GM12878 (cell line): ENCODE results near the gene BUD23. TPM values are rescaled to one million over a fixed set of nuclear protein-coding genes. Genes with fewer than 3 reads are reported as not detected.

Source experiments
- CHD4 ChIP-seq: fragments of 200-600 bp; sonication (generic); IDR thresholded peaks from 2 replicates; pipeline ENCODE4 v1.6.1; 2016; ENCODE audit warnings: mild to moderate bottlenecking
- EED ChIP-seq: sonication (generic); IDR thresholded peaks from 2 replicates; pipeline ENCODE4 v1.6.1; 2016; ENCODE audit warnings: antibody characterized with exemption, low read depth
- NFYB ChIP-seq: IDR thresholded peaks from 2 replicates; pipeline ENCODE4 v1.6.1; 2011; ENCODE audit warnings: low read depth, mild to moderate bottlenecking, low read length, improper control_type of control experiment, moderate library complexity; ENCODE audit not compliant: insufficient read depth
- PML ChIP-seq: IDR thresholded peaks from 2 replicates; pipeline ENCODE4 v1.6.1; 2012; ENCODE audit warnings: low read length, inconsistent platforms
- RAD21 ChIP-seq: IDR thresholded peaks from 2 replicates; pipeline ENCODE4 v1.6.1; 2011; ENCODE audit warnings: mild to moderate bottlenecking, low read depth, low read length, moderate library complexity; ENCODE audit not compliant: insufficient read depth
- RELA ChIP-seq: fragments of 450-650 bp; IDR thresholded peaks from 2 replicates; pipeline ENCODE4 v1.8.0; 2014; ENCODE audit warnings: borderline replicate concordance; ENCODE audit not compliant: partially characterized antibody
- SIN3A ChIP-seq: IDR thresholded peaks from 2 replicates; pipeline ENCODE4 v1.6.1; 2012; ENCODE audit warnings: low read depth, low read length, improper control_type of control experiment
- SMAD5 ChIP-seq: IDR thresholded peaks from 2 replicates; pipeline ENCODE4 v1.6.1; 2016; ENCODE audit warnings: antibody characterized with exemption, low read depth
- SMC3 ChIP-seq: IDR thresholded peaks from 2 replicates; pipeline ENCODE4 v1.6.1; 2011; ENCODE audit warnings: low read length, improper control_type of control experiment, borderline replicate concordance
- SREBF2 ChIP-seq: IDR thresholded peaks from 2 replicates; pipeline ENCODE4 v1.6.1; 2012; ENCODE audit warnings: mild to moderate bottlenecking, low read length
- STAT1 ChIP-seq: fragments of 450-650 bp; conservative IDR thresholded peaks from 2 replicates; pipeline ENCODE4 v1.6.1; 2014; ENCODE audit warnings: antibody characterized with exemption, mild to moderate bottlenecking
- TCF3 ChIP-seq: IDR thresholded peaks from 2 replicates; pipeline ENCODE4 v1.6.1; 2012; ENCODE audit warnings: low read depth, mild to moderate bottlenecking, low read length, borderline replicate concordance; ENCODE audit not compliant: insufficient read depth
- YBX1 ChIP-seq: fragments of 450-650 bp; IDR thresholded peaks from 2 replicates; pipeline ENCODE4 v1.6.1; 2016; ENCODE audit warnings: antibody characterized with exemption
- ZBED1 ChIP-seq: IDR thresholded peaks from 2 replicates; pipeline ENCODE4 v1.6.1; 2016; ENCODE audit warnings: borderline replicate concordance
- polyA plus RNA-seq, 11 experiments: library from polyadenylated mRNA; depleted of rRNA in 4 of 11; unstranded in 6 of 11; stranded (reverse) in 5 of 11; fragments of >200 nt; fragmentation: Nextera tagmentation in 4 of 11; fragmentation: Illumina TruSeq in 1 of 11; extraction: Ambion mirVana in 4 of 11; extraction: Trizol in 1 of 11; gene quantifications; 1 replicate in 1 of 11; 2 replicates in 10 of 11; pipeline versions ENCODE4 v1.2.1 to v1.2.3, GENCODE V29; 2011 to 2016; ENCODE audit warnings: inconsistent platforms in 2 of 11, missing spikeins in 2 of 11, low read depth in 1 of 11
- total RNA-seq, 4 experiments: library from RNA; depleted of rRNA in 3 of 4; stranded (reverse); fragments of >200 nt in 3 of 4; fragmentation: Illumina TruSeq in 1 of 4; extraction: Trizol in 1 of 4; gene quantifications; 2 replicates each; pipeline versions ENCODE4 v1.2.1 to v1.2.3, GENCODE V29; 2013 to 2021
- TF ChIP-seq, protein P1 (sequence below): IDR thresholded peaks from 2 replicates; pipeline ENCODE4 v1.6.1; 2012; ENCODE audit warnings: improper control_type of control experiment, low read depth, low read length; ENCODE audit not compliant: insufficient replicate concordance
- TF ChIP-seq, protein P2 (sequence below), 3 experiments: IDR thresholded peaks in 2 of 3; conservative IDR thresholded peaks in 1 of 3; 2 replicates each; pipeline ENCODE4 v1.5.1; 2011; ENCODE audit warnings: low read depth in 3 of 3, low read length in 3 of 3, mild to moderate bottlenecking in 3 of 3, control low read depth in 2 of 3, moderate library complexity in 2 of 3, inconsistent platforms in 1 of 3, mixed read lengths in 1 of 3; ENCODE audit not compliant: control insufficient read depth in 2 of 3, insufficient read depth in 1 of 3; ENCODE audit errors: extremely low read depth in 1 of 3
- TF ChIP-seq, protein P3 (sequence below): fragments of 450-650 bp; IDR thresholded peaks from 2 replicates; pipeline ENCODE4 v1.6.1; 2017; ENCODE audit warnings: mild to moderate bottlenecking, moderate library complexity
- TF ChIP-seq, protein P4 (sequence below): IDR thresholded peaks from 2 replicates; pipeline ENCODE4 v1.6.1; 2012; ENCODE audit warnings: low read length, inconsistent platforms

Gene BUD23
- total and polyA plus RNA-seq, 10 of the 15 experiments (the other 5 are each of a cell fraction or from before 2014, with no cell fraction given), result 36.4 to 138 (median 99.5) TPM

DNA sequence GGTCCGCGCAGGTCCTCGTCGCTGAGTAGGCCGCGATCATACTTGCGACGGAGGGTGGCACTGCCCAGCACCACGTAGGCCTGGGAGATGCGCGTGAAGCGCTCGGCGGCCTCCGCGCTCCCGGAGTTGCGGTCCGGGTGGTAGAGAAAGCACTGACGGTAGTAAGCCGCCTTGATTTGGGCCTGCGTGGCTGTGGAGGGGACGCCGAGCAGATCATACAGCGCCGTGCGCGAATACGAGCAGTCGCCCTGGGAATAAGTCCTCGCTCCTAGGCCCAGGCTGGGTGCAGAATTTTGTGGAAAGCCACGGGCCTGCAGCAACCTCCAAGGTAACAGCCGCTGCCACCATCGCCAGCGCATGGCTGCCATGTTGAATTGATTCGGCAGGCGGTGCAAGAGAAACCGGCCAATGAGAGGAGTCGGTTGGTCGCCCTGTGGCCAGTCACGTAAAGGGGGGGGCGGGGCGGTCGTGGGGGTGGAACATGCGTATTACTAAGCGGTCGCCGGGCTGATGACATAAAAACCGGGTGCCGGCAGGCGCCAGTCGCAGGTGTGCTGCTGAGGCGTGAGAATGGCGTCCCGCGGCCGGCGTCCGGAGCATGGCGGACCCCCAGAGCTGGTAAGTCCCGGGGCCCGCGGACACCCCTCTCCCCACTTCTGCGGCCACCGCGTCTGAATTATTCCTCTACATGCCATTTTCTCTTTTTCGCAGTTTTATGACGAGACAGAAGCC lies at the start of gene BUD23, which contains the start of gene DNAJC30 (continued):
- TF ChIP-seq, protein P1, sequence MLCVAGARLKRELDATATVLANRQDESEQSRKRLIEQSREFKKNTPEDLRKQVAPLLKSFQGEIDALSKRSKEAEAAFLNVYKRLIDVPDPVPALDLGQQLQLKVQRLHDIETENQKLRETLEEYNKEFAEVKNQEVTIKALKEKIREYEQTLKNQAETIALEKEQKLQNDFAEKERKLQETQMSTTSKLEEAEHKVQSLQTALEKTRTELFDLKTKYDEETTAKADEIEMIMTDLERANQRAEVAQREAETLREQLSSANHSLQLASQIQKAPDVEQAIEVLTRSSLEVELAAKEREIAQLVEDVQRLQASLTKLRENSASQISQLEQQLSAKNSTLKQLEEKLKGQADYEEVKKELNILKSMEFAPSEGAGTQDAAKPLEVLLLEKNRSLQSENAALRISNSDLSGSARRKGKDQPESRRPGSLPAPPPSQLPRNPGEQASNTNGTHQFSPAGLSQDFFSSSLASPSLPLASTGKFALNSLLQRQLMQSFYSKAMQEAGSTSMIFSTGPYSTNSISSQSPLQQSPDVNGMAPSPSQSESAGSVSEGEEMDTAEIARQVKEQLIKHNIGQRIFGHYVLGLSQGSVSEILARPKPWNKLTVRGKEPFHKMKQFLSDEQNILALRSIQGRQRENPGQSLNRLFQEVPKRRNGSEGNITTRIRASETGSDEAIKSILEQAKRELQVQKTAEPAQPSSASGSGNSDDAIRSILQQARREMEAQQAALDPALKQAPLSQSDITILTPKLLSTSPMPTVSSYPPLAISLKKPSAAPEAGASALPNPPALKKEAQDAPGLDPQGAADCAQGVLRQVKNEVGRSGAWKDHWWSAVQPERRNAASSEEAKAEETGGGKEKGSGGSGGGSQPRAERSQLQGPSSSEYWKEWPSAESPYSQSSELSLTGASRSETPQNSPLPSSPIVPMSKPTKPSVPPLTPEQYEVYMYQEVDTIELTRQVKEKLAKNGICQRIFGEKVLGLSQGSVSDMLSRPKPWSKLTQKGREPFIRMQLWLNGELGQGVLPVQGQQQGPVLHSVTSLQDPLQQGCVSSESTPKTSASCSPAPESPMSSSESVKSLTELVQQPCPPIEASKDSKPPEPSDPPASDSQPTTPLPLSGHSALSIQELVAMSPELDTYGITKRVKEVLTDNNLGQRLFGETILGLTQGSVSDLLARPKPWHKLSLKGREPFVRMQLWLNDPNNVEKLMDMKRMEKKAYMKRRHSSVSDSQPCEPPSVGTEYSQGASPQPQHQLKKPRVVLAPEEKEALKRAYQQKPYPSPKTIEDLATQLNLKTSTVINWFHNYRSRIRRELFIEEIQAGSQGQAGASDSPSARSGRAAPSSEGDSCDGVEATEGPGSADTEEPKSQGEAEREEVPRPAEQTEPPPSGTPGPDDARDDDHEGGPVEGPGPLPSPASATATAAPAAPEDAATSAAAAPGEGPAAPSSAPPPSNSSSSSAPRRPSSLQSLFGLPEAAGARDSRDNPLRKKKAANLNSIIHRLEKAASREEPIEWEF, result no peak
- TF ChIP-seq SMAD5 (peak; percentile 77; the same call in 1 of the 2 replicates), ZBED1 (no peak), SMC3 (no peak), CHD4 (no peak), STAT1 (0 out of 2 replicates have a peak, but pooled peaks have one; percentile 39), RAD21 (no peak), SIN3A (peak; percentile 90), PML (peak; percentile 76; the same call in 1 of the 2 replicates), TCF3 (peak; percentile 92), YBX1 (no peak), RELA (no peak), NFYB (peak; percentile 93), SREBF2 (no peak), EED (no peak)
- TF ChIP-seq, protein P2, sequence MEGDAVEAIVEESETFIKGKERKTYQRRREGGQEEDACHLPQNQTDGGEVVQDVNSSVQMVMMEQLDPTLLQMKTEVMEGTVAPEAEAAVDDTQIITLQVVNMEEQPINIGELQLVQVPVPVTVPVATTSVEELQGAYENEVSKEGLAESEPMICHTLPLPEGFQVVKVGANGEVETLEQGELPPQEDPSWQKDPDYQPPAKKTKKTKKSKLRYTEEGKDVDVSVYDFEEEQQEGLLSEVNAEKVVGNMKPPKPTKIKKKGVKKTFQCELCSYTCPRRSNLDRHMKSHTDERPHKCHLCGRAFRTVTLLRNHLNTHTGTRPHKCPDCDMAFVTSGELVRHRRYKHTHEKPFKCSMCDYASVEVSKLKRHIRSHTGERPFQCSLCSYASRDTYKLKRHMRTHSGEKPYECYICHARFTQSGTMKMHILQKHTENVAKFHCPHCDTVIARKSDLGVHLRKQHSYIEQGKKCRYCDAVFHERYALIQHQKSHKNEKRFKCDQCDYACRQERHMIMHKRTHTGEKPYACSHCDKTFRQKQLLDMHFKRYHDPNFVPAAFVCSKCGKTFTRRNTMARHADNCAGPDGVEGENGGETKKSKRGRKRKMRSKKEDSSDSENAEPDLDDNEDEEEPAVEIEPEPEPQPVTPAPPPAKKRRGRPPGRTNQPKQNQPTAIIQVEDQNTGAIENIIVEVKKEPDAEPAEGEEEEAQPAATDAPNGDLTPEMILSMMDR (IDR thresholded peaks at IDR 0.05 in 2 of 3, conservative IDR thresholded peaks at IDR 0.05 in 1 of 3; ENCODE audit: control insufficient read depth in 2 of 3, extremely low read depth in 1 of 3, insufficient read depth in 1 of 3, low read depth in 3 of 3, low read length in 3 of 3), result no peak
- TF ChIP-seq, protein P3, sequence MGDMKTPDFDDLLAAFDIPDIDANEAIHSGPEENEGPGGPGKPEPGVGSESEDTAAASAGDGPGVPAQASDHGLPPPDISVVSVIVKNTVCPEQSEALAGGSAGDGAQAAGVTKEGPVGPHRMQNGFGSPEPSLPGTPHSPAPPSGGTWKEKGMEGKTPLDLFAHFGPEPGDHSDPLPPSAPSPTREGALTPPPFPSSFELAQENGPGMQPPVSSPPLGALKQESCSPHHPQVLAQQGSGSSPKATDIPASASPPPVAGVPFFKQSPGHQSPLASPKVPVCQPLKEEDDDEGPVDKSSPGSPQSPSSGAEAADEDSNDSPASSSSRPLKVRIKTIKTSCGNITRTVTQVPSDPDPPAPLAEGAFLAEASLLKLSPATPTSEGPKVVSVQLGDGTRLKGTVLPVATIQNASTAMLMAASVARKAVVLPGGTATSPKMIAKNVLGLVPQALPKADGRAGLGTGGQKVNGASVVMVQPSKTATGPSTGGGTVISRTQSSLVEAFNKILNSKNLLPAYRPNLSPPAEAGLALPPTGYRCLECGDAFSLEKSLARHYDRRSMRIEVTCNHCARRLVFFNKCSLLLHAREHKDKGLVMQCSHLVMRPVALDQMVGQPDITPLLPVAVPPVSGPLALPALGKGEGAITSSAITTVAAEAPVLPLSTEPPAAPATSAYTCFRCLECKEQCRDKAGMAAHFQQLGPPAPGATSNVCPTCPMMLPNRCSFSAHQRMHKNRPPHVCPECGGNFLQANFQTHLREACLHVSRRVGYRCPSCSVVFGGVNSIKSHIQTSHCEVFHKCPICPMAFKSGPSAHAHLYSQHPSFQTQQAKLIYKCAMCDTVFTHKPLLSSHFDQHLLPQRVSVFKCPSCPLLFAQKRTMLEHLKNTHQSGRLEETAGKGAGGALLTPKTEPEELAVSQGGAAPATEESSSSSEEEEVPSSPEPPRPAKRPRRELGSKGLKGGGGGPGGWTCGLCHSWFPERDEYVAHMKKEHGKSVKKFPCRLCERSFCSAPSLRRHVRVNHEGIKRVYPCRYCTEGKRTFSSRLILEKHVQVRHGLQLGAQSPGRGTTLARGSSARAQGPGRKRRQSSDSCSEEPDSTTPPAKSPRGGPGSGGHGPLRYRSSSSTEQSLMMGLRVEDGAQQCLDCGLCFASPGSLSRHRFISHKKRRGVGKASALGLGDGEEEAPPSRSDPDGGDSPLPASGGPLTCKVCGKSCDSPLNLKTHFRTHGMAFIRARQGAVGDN, result no peak
- TF ChIP-seq, protein P4, sequence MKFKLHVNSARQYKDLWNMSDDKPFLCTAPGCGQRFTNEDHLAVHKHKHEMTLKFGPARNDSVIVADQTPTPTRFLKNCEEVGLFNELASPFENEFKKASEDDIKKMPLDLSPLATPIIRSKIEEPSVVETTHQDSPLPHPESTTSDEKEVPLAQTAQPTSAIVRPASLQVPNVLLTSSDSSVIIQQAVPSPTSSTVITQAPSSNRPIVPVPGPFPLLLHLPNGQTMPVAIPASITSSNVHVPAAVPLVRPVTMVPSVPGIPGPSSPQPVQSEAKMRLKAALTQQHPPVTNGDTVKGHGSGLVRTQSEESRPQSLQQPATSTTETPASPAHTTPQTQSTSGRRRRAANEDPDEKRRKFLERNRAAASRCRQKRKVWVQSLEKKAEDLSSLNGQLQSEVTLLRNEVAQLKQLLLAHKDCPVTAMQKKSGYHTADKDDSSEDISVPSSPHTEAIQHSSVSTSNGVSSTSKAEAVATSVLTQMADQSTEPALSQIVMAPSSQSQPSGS, result no peak
